ENCODE results near the gene GRM1. TPM values are rescaled to one million over a fixed set of nuclear protein-coding genes. Genes with fewer than 3 reads are reported as not detected.

Gene GRM1
- total RNA-seq, 4 donors from 2014 or later, result under 0.01 to 0.19 TPM; not detected in 2

DNA sequence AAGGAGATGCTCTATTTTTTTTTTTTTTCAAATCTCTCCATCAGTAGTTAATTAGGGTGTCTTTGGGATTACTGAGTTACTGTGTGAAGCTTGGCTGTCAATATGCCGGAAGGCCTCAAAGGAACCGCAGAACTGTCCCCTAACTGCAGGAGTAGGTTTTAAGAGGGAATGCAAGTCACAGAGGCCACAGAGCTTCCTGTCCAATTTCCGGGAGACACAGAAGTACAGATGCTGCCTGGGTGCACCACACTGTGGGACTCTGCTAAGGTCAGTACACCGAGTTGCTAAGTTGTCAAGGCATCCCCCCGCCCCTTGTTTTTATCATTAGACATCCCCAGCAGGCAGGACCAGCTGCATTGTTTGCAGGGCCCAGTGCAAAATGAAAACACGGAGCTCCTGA, 394.6 kb downstream of the GRM1 start:
- no peaks in the 10 kb centered on the region for H3K36me3 ChIP-seq
- no peak overlapping the region for H3K4me3 ChIP-seq
- no peaks in the 10 kb centered on the region for H3K27me3 ChIP-seq
- DNase-seq (ENCODE audit: extremely low spot score), result no peak
- H3K4me1 ChIP-seq, result no peaks in the 10 kb centered on the region
- intact Hi-C loops (cut with DNase I), result no loop called here
- 85% methylated on average over 6 of the region's 6 CpGs for WGBS
- TF ChIP-seq, protein P1, sequence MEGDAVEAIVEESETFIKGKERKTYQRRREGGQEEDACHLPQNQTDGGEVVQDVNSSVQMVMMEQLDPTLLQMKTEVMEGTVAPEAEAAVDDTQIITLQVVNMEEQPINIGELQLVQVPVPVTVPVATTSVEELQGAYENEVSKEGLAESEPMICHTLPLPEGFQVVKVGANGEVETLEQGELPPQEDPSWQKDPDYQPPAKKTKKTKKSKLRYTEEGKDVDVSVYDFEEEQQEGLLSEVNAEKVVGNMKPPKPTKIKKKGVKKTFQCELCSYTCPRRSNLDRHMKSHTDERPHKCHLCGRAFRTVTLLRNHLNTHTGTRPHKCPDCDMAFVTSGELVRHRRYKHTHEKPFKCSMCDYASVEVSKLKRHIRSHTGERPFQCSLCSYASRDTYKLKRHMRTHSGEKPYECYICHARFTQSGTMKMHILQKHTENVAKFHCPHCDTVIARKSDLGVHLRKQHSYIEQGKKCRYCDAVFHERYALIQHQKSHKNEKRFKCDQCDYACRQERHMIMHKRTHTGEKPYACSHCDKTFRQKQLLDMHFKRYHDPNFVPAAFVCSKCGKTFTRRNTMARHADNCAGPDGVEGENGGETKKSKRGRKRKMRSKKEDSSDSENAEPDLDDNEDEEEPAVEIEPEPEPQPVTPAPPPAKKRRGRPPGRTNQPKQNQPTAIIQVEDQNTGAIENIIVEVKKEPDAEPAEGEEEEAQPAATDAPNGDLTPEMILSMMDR (IDR thresholded peaks at IDR 0.05), result no peak
- TF ChIP-seq EP300 (IDR thresholded peaks at IDR 0.05) (no peak), POLR2AphosphoS5 (IDR thresholded peaks at IDR 0.05) (no peak), POLR2A (IDR thresholded peaks at IDR 0.05; ENCODE audit: low read depth) (no peak)
- no peak overlapping the region for H3K27ac ChIP-seq (replicated peaks in 1 of 4)
- H3K9me3 ChIP-seq, result no peaks in the 10 kb centered on the region

DNA sequence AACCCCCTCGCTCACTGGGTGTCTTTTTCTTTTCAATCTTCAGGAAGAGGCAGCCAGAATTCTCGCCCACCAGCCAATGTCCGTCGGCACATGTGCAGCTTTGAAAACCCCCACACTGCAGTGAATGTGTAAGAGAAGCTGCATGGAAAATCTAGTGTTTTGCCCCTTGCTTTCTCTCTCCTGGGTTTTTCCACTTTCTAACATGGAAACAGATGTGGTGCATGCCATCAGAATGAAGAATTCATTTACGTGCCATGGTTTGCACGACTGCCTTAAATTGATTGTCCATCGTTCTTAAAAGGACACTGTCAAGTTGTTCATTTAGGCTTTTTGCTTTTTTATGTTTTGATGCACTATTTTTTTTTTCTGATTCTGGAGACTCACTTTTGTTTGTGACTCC, 397.7 kb downstream of the GRM1 start:
- Histone ChIP-seq H3K27ac (replicated peaks in 1 of 4) (no peak overlapping the region), H3K36me3 (no peaks in the 10 kb centered on the region), H3K4me3 (no peak overlapping the region), H3K27me3 (no peaks in the 10 kb centered on the region), H3K9me3 (no peaks in the 10 kb centered on the region), H3K4me1 (no peaks in the 10 kb centered on the region)
- DNase-seq (ENCODE audit: extremely low spot score), result no peak
- TF ChIP-seq, protein P1 (IDR thresholded peaks at IDR 0.05), result no peak
- TF ChIP-seq POLR2A (IDR thresholded peaks at IDR 0.05; ENCODE audit: low read depth) (no peak), EP300 (IDR thresholded peaks at IDR 0.05) (no peak), POLR2AphosphoS5 (IDR thresholded peaks at IDR 0.05) (no peak)
- WGBS, result 85% methylated on average over 7 of the region's 7 CpGs
- intact Hi-C loops (cut with DNase I), result no loop called here

DNA sequence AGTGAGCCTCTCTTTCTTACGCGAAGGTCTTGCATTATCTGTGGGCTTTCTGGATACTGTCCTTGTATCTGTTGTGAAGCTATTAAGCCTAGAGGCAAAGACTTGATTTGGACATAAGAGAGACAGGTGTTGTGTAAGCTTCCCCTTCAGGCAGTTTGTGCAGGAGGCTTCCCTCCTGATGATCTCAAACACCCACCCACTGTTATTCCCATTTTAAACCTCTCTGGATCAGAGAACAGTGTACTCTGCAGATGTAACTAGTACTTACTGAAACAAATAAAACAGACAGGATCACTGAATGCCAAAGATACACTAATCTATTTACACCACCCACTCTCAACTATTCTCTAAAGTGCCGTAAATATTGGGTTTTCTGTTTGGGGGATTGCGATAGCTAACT, 401.0 kb downstream of the GRM1 start:
- H3K4me1 ChIP-seq, result peaks cover 0 to 11% (median 10%) of the 10 kb centered on the region in 4 donors
- 94% methylated on average over 4 of the region's 4 CpGs for WGBS
- TF ChIP-seq, protein P1 (IDR thresholded peaks at IDR 0.05), result no peak
- TF ChIP-seq POLR2AphosphoS5 (IDR thresholded peaks at IDR 0.05) (no peak), POLR2A (IDR thresholded peaks at IDR 0.05; ENCODE audit: low read depth) (no peak), EP300 (IDR thresholded peaks at IDR 0.05) (no peak)
- H3K4me3 ChIP-seq, result no peak overlapping the region
- H3K9me3 ChIP-seq, result no peaks in the 10 kb centered on the region
- H3K27ac ChIP-seq (replicated peaks in 1 of 4), result no peak overlapping the region
- DNase-seq (ENCODE audit: extremely low spot score), result no peak
- H3K27me3 ChIP-seq, result peaks cover 0 to 9% (median 0%) of the 10 kb centered on the region in 4 donors
- intact Hi-C loops (cut with DNase I), result no loop called here
- no peaks in the 10 kb centered on the region for H3K36me3 ChIP-seq

DNA sequence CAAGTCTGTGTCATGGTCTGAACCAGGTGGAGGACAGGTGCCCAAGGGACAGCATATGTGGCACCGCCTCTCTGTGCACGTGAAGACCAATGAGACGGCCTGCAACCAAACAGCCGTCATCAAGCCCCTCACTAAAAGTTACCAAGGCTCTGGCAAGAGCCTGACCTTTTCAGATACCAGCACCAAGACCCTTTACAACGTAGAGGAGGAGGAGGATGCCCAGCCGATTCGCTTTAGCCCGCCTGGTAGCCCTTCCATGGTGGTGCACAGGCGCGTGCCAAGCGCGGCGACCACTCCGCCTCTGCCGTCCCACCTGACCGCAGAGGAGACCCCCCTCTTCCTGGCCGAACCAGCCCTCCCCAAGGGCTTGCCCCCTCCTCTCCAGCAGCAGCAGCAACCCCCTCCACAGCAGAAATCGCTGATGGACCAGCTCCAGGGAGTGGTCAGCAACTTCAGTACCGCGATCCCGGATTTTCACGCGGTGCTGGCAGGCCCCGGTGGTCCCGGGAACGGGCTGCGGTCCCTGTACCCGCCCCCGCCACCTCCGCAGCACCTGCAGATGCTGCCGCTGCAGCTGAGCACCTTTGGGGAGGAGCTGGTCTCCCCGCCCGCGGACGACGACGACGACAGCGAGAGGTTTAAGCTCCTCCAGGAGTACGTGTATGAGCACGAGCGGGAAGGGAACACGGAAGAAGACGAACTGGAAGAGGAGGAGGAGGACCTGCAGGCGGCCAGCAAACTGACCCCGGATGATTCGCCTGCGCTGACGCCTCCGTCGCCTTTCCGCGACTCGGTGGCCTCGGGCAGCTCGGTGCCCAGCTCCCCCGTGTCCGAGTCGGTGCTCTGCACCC, 405.2 kb downstream of the GRM1 start:
- H3K27ac ChIP-seq (replicated peaks in 1 of 4), result no peak overlapping the region
- 21% methylated on average over 32 of the region's 59 CpGs for WGBS

More for the DNA sequence above, 405.2 kb downstream of the GRM1 start:
- Histone ChIP-seq H3K27me3 (peaks cover 0 to 16% (median 0%) of the 10 kb centered on the region in 4 donors), H3K36me3 (no peaks in the 10 kb centered on the region), H3K4me1 (peaks cover 0 to 12% (median 11%) of the 10 kb centered on the region in 4 donors), H3K4me3 (peak overlapping the region; percentile 43 to 57 (median 46)), H3K9me3 (no peaks in the 10 kb centered on the region)
- no peak for TF ChIP-seq EP300 (IDR thresholded peaks at IDR 0.05)
- TF ChIP-seq POLR2AphosphoS5 (IDR thresholded peaks at IDR 0.05), result no peak
- TF ChIP-seq POLR2A (IDR thresholded peaks at IDR 0.05; ENCODE audit: low read depth), result no peak
- TF ChIP-seq, protein P1 (IDR thresholded peaks at IDR 0.05), result no peak
- DNase-seq (ENCODE audit: extremely low spot score), result no peak
- intact Hi-C loops (cut with DNase I), result no loop called here
